ENCODE data around the gene CD40.

The CD40 gene

DNA sequence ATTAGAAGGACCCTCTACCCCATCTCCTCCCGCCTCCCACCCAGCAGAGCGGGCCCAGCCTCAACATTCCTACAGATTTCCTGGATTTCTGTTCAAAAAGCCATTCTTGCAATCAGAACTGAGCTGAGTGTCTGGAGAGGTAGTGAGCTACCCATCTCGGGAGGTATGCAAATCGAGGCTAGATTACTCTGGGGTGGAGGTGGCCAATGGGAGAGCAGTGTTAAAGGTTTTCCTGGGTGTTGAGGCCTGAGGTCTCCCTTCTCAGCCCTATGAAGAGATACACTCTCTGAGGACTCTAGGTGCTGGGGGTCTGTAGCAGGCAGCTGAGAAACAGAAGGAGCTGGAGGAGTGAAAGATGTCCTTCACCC is 57.0 kb downstream of the CD40 start:
- no peak for DNase-seq

DNA sequence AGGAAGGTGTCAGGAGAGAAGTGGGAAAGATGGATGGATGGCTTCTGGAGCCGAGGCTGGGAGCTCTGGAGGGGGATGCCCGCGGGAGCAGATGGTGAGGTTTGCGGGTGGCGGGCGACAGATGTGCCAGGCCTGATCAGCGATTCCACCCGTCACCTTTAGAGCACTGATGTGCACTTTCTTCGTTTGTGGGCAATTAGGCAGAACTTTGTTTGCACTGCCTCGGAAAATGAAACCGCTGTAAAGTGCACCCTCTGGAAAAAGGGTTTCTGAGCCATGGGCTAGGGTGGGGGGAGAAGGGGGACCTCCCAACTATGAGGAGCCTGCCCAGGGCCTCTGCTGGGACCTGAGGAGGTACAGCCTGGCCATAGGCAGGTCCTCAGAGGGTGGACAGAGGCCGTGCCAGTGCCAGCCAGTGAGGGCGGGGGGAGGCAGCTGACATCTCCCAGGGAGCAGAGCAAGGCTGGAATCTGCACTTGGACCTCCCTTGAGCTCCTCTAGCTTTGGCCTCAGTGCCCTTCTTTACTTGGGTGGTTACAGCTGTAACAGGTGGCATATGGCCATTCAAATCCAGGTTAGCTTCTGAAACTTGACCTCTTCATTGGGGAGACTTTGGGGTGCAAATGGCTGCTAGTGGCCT is 58.7 kb downstream of the CD40 start:
- DNase-seq: no peak

DNA sequence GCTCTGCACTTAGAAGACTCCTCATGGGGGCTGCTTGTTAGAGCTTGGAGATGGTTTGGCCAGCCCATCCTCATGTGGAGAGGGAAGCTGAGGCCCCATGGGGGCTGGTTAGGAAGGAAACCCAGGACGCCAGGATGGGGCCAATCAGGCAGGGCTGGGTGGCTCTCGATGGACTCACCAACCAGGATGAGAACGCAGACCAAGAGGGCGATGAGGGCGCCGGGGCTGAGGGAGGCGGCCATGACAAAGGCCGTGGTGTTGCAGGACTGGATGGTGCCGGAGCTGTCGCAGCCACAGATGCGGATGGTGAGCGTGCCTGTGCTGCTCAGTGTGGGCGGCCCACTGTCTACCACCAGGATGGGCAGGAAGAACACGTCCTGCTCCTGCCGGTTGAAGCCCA is 59.7 kb downstream of the CD40 start:
- DNase-seq: no peak

DNA sequence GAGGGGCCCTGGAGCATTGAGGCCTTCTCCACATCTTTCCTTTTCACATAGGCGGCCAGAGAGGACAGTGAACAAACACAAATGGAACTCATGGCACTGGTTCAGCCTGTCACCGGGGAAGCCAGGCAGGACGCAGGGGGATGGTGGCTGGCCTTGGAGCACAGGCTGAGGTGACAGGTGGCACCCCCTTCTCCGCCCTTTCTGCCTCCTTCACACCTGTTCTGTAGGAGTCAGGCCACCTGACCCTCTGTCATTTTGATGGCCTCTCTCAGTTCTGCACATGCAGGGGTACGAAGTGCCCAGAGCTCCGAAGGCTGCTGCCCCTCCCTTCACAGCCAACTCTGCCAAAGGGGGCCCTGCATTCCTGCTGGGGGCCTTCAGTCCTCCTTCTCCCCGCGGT is 60.8 kb downstream of the CD40 start:
- no peak for DNase-seq

Measured in CD4-positive, alpha-beta T cell treated with Interleukin-21 for 1 hour (primary cell).